A549 (cell line): ENCODE results near the gene FGF14. TPM values are rescaled to one million over a fixed set of nuclear protein-coding genes. Genes with fewer than 3 reads are reported as not detected.

ENCODE experiments used
- ATAC-seq, 2 experiments: fragments of 200-7000 bp in 1 of 2; fragments of >200 bp in 1 of 2; cut with Nextera tagmentation in 1 of 2; cut with Tn5 transposase in 1 of 2; 3 replicates each; pipeline versions ENCODE4 v1.8.0 to v1.9.1; 2018 to 2020; ENCODE audit warnings: mild to moderate bottlenecking in 1 of 2, moderate library complexity in 1 of 2
- CTCF ChIA-PET: fragments of 300-600 bp; sonication (Branson Sonifier 250); formaldehyde crosslinking; extraction: SDS; loops from one replicate; lab custom pipeline; 2021; ENCODE audit warnings: antibody characterized with exemption, inconsistent platforms; lab: Yijun Ruan, JAX
- POLR2A ChIA-PET: fragments of 350-600 bp; formaldehyde crosslinking; extraction: SDS; loops from one replicate; lab custom pipeline; 2021; ENCODE audit warnings: antibody characterized with exemption, inconsistent platforms; lab: Yijun Ruan, JAX
- DNase-seq, 2 experiments: peaks; one replicate each; pipeline versions ENCODE4 v3.0.0 to v3.0.0-alpha.2; 2011 to 2016; ENCODE audit warnings: low read depth in 1 of 2, low spot score in 1 of 2
- FAIRE-seq: peaks from 2 replicates; lab custom pipeline; 2011; peaks lifted over from hg19 to GRCh38; lab: Jason Lieb, UNC
- H3K27ac ChIP-seq, 2 experiments: fragments of >200 bp; sonication (Bioruptor Twin); formaldehyde crosslinking; 3 replicates each; pipeline ENCODE4 v1.5.1; 2016 to 2017
- H3K4me1 ChIP-seq: fragments of >200 bp; sonication (Bioruptor Twin); formaldehyde crosslinking; 3 replicates; pipeline ENCODE4 v1.6.1; 2016
- H3K4me2 ChIP-seq: fragments of >200 bp; sonication (Bioruptor Twin); formaldehyde crosslinking; 3 replicates; pipeline ENCODE4 v1.6.1; 2016
- H3K4me3 ChIP-seq: fragments of >200 bp; sonication (Bioruptor Twin); formaldehyde crosslinking; 3 replicates; pipeline ENCODE4 v1.5.1; 2016
- H3K9me3 ChIP-seq: fragments of >200 bp; sonication (Bioruptor Twin); formaldehyde crosslinking; 3 replicates; pipeline ENCODE4 v1.6.1; 2016
- BCL3 ChIP-seq: fragments of >200 bp; sonication (Bioruptor Twin); formaldehyde crosslinking; IDR thresholded peaks from 3 replicates; pipeline ENCODE4 v1.6.1; 2016
- CBX2 ChIP-seq: fragments of 200-600 bp; sonication (generic); IDR thresholded peaks from 2 replicates; pipeline ENCODE4 v1.6.1; 2016; ENCODE audit warnings: low read depth, mild to moderate bottlenecking, borderline replicate concordance
- EHF ChIP-seq: fragments of 250-450 bp; sonication (Bioruptor Pico); IDR thresholded peaks from 2 replicates; pipeline ENCODE4 v1.5.0; 2020; ENCODE audit warnings: mild to moderate bottlenecking
- ESRRA ChIP-seq: fragments of 150-350 bp; IDR thresholded peaks from 2 replicates; pipeline ENCODE4 v1.6.1; 2014; ENCODE audit warnings: mild to moderate bottlenecking, low read length, borderline replicate concordance
- GATA3 ChIP-seq: IDR thresholded peaks from 2 replicates; pipeline ENCODE4 v1.6.1; 2012; ENCODE audit warnings: borderline replicate concordance
- HDAC2 ChIP-seq: fragments of 200-600 bp; sonication (generic); IDR thresholded peaks from 2 replicates; pipeline ENCODE4 v1.6.1; 2016
- HOXA7 ChIP-seq: fragments of 250-450 bp; sonication (Bioruptor Pico); IDR thresholded peaks from 2 replicates; pipeline ENCODE4 v1.5.0; 2020; ENCODE audit warnings: mild to moderate bottlenecking, moderate library complexity
- JUN ChIP-seq, 2 experiments: fragments of >200 bp; sonication (Bioruptor Twin); formaldehyde crosslinking; IDR thresholded peaks; 2 replicates in 1 of 2; 3 replicates in 1 of 2; pipeline ENCODE4 v1.6.1; 2016 to 2017
- JUNB ChIP-seq: fragments of >200 bp; sonication (Bioruptor Twin); formaldehyde crosslinking; IDR thresholded peaks from 2 replicates; pipeline ENCODE4 v1.6.1; 2016
- KDM1A ChIP-seq: fragments of 200-600 bp; sonication (generic); IDR thresholded peaks from 2 replicates; pipeline ENCODE4 v1.6.1; 2016; ENCODE audit warnings: low read depth, mild to moderate bottlenecking
- MAFK ChIP-seq: fragments of 450-650 bp; IDR thresholded peaks from 2 replicates; pipeline ENCODE4 v1.6.1; 2014; ENCODE audit not compliant: partially characterized antibody
- MAX ChIP-seq: IDR thresholded peaks from 2 replicates; pipeline ENCODE4 v1.6.1; 2012
- MAZ ChIP-seq: fragments of 150-350 bp; IDR thresholded peaks from 2 replicates; pipeline ENCODE4 v1.6.1; 2014; ENCODE audit warnings: antibody characterized with exemption, low read depth, low read length, borderline replicate concordance
- PHF8 ChIP-seq: fragments of 200-600 bp; sonication (generic); IDR thresholded peaks from 2 replicates; pipeline ENCODE4 v1.6.1; 2016; ENCODE audit warnings: low read depth, mild to moderate bottlenecking, antibody characterized with exemption, moderate library complexity, borderline replicate concordance
- POLR2AphosphoS2 ChIP-seq: conservative IDR thresholded peaks from 2 replicates; pipeline ENCODE4 v1.6.1; 2012; ENCODE audit warnings: low read length, improper control_type of control experiment, inconsistent platforms
- RARB ChIP-seq: fragments of 250-450 bp; sonication (Bioruptor Pico); IDR thresholded peaks from 2 replicates; pipeline ENCODE4 v1.8.0; 2021; ENCODE audit warnings: mild to moderate bottlenecking, moderate library complexity
- RFX5 ChIP-seq: fragments of 450-650 bp; IDR thresholded peaks from 2 replicates; pipeline ENCODE4 v1.7.1; 2014; ENCODE audit warnings: antibody characterized with exemption, mild to moderate bottlenecking, moderate library complexity
- TFCP2L1 ChIP-seq: fragments of 250-450 bp; sonication (Bioruptor Pico); IDR thresholded peaks from 2 replicates; pipeline ENCODE4 v1.5.0; 2021; ENCODE audit warnings: mild to moderate bottlenecking
- ZSCAN20 ChIP-seq: fragments of 250-450 bp; sonication (Bioruptor Pico); IDR thresholded peaks from 2 replicates; pipeline ENCODE4 v1.8.0; 2022; ENCODE audit warnings: mild to moderate bottlenecking, moderate library complexity
- WGBS: methylation state at CpG from one replicate; pipeline ENCODE4 v1.1.6; 2017; ENCODE audit errors: missing lambda C conversion rate; 5-methylcytosine and 5-hydroxymethylcytosine counted together
- polyA plus RNA-seq, 4 experiments: library from polyadenylated mRNA; depleted of rRNA in 3 of 4; stranded (reverse); fragments of >200 nt; fragmentation: RNase III in 1 of 4; extraction: RNeasy Plus Mini Kit Qiagen cat#74134 plus additional on column Dnase treatment in 1 of 4; gene quantifications; 2 replicates in 3 of 4; 3 replicates in 1 of 4; pipeline ENCODE4 v1.2.3, GENCODE V29; 2011 to 2017
- TF ChIP-seq, protein P1 (sequence below): fragments of 450-650 bp; IDR thresholded peaks from 2 replicates; pipeline ENCODE4 v1.6.1; 2014; ENCODE audit warnings: antibody characterized with exemption
- TF ChIP-seq, protein P2 (sequence below): IDR thresholded peaks from 2 replicates; pipeline ENCODE4 v1.6.1; 2012; ENCODE audit warnings: low read depth, borderline replicate concordance

The FGF14 gene
- polyA plus RNA-seq, 2 of the 4 experiments (the other 2 are of a cell fraction), result not detected

DNA sequence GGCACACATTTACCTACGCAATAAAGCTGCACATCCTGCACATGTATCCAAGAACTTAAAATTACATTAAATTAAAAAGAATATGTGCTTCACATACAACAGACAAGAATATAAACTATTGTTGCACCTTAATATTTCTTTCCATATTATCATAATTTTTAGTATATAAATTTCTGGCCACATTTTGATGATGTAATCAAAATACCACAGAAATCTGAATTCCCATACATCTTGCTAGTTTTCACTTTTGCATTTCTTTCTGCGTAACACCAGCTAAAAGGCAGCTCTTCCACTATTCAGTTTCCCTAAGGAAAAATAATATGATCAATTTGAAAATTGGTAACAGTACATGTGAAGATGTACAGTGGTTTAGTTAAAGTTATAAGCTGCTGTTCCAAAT, 42.6 kb downstream of the FGF14 start:
- H3K27ac ChIP-seq, result no peak overlapping the region
- no peak overlapping the region for H3K4me2 ChIP-seq
- 62% methylated on average over 2 of the region's 2 CpGs for WGBS
- no peak for DNase-seq
- TF ChIP-seq MAX, result no peak
- peak; percentile 28 for TF ChIP-seq MAFK
- H3K4me1 ChIP-seq, result no peaks in the 10 kb centered on the region
- no peak for ATAC-seq
- FAIRE-seq, result no peak
- ChIA-PET POLR2A (no interaction called here), CTCF (no interaction called here)
- H3K4me3 ChIP-seq, result no peak overlapping the region
- H3K9me3 ChIP-seq, result no peaks in the 10 kb centered on the region

DNA sequence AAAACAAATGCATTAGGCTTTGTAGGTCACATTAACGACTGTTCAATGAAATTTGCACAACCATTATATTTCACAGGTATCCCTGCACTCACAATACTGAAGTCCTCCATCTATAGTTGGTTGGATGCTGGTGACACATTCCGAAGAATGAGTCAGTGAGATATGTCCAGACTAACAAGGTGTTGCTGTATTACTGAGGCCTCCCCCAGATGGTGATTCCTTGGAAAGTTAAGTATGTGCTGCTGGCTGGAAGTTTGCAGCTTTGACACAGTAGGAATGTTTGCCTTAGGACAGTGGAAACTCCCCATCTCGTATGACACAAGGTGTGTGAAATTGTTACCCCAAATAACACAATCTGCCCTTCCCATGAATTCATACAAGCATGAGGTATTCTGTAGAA, 46.6 kb downstream of the FGF14 start:
- Histone ChIP-seq H3K4me2 (no peak overlapping the region), H3K4me1 (no peaks in the 10 kb centered on the region), H3K27ac (no peak overlapping the region), H3K4me3 (no peak overlapping the region), H3K9me3 (no peaks in the 10 kb centered on the region)
- WGBS, result 27% methylated on average over 3 of the region's 3 CpGs
- POLR2A ChIA-PET, result no interaction called here
- DNase-seq, result no peak
- CTCF ChIA-PET, result no interaction called here
- TF ChIP-seq HOXA7 (CRISPR knock-in tag) (no peak), MAX (no peak), TFCP2L1 (no peak), ZSCAN20 (no peak)
- FAIRE-seq, result no peak
- ATAC-seq, result no peak

DNA sequence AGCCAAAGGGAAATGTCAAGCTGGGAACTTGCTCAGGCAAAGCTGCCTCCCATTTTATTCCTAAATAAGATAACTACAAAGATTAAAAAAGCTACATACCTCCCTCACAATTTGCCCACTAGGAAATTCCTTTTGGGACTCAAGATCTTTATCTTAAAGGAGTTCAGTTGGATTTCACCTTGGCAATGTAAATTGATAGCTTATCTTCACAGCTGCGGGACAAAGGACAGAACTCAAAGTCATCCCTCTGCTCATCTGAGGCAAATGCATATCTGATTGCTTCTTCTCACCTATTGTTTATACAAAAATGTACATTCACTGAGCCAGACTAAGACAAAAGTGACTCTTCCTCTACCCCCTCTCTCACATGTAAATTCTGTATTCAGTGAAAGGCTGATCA, 47.8 kb downstream of the FGF14 start:
- DNase-seq, result no peak
- no peak overlapping the region for H3K27ac ChIP-seq
- TF ChIP-seq RFX5 (no peak), RARB (no peak), JUNB (no peak), CBX2 (no peak), JUN (IDR thresholded peaks at IDR 0.05) (no peak)
- TF ChIP-seq, all 56 proteins: peak for 0
- Histone ChIP-seq H3K4me1 (no peaks in the 10 kb centered on the region), H3K9me3 (no peaks in the 10 kb centered on the region), H3K4me3 (no peak overlapping the region), H3K4me2 (no peak overlapping the region)
- ATAC-seq, result no peak
- no peak for FAIRE-seq
- ChIA-PET CTCF (no interaction called here), POLR2A (no interaction called here)
- 25% methylated on average over 1 of the region's 1 CpG for WGBS

DNA sequence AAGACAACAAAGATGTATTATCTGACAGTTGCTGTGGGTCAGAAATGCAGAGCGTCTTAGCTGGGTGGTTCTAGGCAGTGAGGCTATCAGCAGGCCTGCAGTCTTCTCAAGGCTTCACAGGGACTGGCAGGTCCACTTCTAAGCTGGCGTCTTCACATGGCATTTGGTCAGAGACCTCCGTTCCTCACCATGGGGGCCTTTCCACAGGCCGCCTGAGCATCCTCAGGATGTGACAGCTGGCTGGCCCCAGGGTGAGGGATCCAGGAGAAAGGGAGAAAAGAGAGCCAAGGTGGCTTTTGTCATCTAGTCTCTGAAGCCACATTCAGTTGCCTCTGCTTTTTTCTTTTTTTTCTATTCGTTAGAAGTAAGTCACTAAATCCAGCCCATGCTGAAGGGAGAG, 50.3 kb downstream of the FGF14 start:
- no peak overlapping the region for H3K4me2 ChIP-seq
- POLR2A ChIA-PET, result no interaction called here
- FAIRE-seq (no peak), ATAC-seq (no peak), DNase-seq (no peak)
- TF ChIP-seq ZSCAN20 (no peak), BCL3 (no peak), GATA3 (no peak), HDAC2 (no peak), KDM1A (no peak)
- TF ChIP-seq, protein P1, sequence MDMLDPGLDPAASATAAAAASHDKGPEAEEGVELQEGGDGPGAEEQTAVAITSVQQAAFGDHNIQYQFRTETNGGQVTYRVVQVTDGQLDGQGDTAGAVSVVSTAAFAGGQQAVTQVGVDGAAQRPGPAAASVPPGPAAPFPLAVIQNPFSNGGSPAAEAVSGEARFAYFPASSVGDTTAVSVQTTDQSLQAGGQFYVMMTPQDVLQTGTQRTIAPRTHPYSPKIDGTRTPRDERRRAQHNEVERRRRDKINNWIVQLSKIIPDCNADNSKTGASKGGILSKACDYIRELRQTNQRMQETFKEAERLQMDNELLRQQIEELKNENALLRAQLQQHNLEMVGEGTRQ, result no peak
- 23% methylated on average over 3 of the region's 5 CpGs for WGBS
- CTCF ChIA-PET, result no interaction called here
- no peaks in the 10 kb centered on the region for H3K4me1 ChIP-seq
- H3K4me3 ChIP-seq, result no peak overlapping the region
- no peaks in the 10 kb centered on the region for H3K9me3 ChIP-seq
- no peak overlapping the region for H3K27ac ChIP-seq

GRCh38 chr13:102347490-102347889, 54.4 kb downstream of the FGF14 start:
- Histone ChIP-seq H3K27ac (no peak overlapping the region), H3K4me2 (no peak overlapping the region), H3K9me3 (no peaks in the 10 kb centered on the region), H3K4me1 (no peaks in the 10 kb centered on the region), H3K4me3 (no peak overlapping the region)
- FAIRE-seq (no peak), ATAC-seq (no peak), DNase-seq (no peak)
- 44% methylated on average over 7 of the region's 7 CpGs for WGBS
- TF ChIP-seq HDAC2 (no peak), POLR2AphosphoS2 (no peak), ESRRA (no peak), EHF (CRISPR knock-in tag) (no peak), PHF8 (no peak), GATA3 (no peak), MAZ (no peak)
- TF ChIP-seq, protein P2, sequence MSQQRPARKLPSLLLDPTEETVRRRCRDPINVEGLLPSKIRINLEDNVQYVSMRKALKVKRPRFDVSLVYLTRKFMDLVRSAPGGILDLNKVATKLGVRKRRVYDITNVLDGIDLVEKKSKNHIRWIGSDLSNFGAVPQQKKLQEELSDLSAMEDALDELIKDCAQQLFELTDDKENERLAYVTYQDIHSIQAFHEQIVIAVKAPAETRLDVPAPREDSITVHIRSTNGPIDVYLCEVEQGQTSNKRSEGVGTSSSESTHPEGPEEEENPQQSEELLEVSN, result no peak
- TF ChIP-seq, protein P1, result no peak
- POLR2A ChIA-PET, result no interaction called here
- CTCF ChIA-PET, result interaction anchor here (0.9 kb wide), 1 partner anchor 18 kb away, joined by 3 read pairs; no protein-coding TSS in a partner anchor
